Measurements from ENCODE around the gene SEMA3C.
A peak's percentile ranks its signal among the peaks of the same experiment; 100 is the strongest.

The SEMA3C gene

DNA sequence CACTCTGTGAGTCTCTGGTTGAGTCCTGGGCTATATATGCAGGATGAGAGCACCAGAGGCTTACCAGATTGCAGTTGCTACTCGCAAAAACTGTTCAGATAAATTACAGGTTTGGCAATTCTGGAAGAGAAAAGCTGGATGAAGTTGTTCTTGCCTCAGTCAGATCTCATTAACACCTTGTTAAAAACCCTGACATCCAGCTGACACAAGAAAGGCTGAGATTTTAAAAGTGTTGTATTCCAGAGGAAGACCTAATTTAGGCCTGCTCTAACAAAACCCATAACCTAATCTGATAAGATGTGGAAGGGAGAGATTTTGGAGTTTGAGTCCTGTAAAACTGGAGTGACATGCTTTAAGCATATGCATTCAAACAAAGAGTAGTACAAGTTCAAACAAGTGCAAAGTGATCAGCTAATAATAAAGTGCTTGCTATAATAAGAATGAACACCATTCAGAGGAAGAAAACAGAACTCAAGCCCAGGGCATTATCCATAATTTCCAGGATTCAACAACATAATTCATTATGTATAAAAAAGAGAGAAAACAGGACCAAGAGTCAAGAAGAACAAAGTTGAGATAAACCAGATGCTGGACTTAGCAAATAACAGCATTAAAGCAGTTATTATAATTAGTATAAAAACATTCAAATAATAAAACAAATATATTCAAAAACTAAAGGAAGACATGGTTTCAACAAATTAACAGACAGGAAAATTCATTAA, 144.9 kb downstream of the SEMA3C start:
- DNase-seq, result no peak

DNA sequence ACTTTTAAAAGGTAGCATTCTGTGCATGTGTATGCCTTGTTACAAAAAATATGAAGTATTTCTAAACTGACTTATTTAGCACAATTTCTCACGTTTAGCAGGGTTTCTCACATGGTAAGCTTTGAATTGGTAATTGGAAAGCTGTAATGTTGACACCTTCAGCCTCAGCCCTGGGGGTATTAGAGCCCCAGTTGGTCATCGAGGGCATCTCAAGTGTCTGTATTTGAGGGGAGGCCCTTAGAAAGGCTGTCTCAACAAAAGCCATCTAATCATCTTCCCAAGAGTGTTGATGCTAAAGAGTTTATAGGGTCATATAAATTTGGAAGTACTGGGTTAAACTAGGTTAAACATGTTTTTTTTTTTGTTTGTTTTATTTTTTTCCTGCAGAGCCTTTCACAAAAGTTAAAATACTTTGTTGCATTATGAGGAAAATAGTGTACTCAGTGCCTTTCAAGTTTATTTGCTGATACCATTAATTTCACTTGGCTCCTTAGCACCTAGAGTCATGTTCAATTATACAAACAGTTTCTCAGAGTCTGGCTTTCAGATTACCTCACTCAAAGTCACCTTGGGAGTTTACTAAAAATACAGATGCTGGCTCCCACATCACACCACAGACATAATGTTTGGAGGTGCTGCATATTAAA, 146.4 kb downstream of the SEMA3C start:
- DNase-seq, result peak; percentile 15

- DNase-seq, result no peak
These were observed 147.3 kb downstream of the SEMA3C start for GRCh38 chr7:80771523-80771922.

DNA sequence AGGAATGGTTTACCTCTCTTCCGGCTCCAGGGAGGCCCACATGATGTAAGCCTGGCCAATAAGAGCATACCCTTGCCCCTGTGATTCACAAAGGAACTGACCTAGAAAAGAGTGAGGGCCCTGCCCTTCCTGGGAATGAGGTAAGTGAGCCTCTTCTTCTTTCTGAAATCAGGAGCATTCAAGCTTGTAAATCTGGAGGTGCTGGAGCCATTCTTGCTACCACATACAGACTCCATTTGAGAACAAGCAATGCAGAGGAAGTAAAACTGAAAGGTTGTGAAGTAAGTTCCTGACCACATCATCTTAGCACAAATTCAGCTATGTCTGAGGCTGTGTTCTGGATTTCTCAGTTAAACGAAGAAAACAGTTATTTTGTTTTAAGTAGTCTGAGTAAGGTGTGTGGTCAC, 148.2 kb downstream of the SEMA3C start:
- DNase-seq, result no peak

GRCh38 chr7:80770061-80770460, 148.8 kb downstream of the SEMA3C start:
- no peak for DNase-seq

- no peak for DNase-seq
These were observed 150.1 kb downstream of the SEMA3C start for GRCh38 chr7:80768756-80769155.

GRCh38 chr7:80767654-80768053, 151.2 kb downstream of the SEMA3C start:
- no peak for DNase-seq

DNA sequence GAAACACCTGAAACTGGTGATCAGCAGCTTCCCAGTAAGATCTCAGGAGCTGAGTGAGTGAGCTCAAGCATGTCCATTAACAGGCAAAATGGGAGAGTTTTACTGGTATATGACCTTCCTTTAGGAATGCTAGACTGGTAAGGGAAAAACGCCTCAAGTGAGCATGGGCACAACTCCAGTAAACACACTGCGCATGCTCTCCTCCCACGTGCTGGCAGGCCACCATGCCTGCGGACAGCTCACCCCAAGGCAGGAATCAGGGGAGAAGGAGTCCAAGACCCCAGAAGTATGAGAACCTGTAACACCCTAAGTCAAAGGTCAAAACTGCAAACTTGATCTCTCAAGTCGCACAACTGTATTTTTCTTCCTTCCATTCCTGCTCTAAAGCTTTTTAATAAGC, 152.1 kb downstream of the SEMA3C start:
- DNase-seq, result no peak

DNA sequence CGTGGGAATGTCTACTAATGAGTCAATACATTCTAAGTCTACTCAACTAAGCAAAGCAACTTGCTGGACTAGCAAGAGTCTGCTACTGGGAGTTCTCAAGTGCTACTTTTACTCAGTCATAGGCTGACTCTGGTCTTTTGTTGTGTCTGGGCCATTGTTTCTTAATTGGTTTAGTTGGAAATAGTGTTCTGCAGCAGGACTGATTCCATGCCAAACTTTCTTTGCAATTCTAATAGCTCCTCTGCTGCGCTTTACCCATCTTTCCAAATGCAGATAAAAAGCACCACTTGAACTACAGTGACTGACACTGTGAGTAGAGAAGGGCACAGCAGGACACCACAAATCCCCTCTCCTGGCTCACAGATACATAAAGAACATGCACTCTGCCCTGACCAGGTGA, 154.7 kb downstream of the SEMA3C start:
- peak; percentile 10 for DNase-seq

- no peak for DNase-seq
These were observed 155.1 kb downstream of the SEMA3C start for GRCh38 chr7:80763704-80764103.

GRCh38 chr7:80763289-80763688, 155.6 kb downstream of the SEMA3C start:
- DNase-seq, result no peak

DNA sequence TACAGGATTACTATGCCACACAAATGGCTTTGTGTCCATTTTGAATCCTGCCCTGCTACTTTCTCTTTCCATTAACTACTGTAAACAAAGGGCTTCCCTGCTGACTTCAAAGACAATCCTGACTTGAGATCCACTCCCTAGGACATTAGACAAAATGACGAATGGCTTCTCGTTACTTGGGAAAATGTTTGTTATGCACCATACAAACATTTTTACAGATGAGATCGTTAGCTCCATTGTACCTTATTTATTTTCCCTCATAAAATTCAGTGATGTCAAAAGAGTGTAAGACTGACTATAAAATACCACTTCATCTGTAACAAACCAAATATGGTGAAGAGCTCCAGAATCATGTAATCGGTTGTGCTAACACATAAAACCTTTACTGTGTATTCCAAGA, 158.6 kb downstream of the SEMA3C start:
- peak; percentile 93 for DNase-seq

- DNase-seq, result no peak
These were observed 165.7 kb downstream of the SEMA3C start for GRCh38 chr7:80752954-80753690.

DNA sequence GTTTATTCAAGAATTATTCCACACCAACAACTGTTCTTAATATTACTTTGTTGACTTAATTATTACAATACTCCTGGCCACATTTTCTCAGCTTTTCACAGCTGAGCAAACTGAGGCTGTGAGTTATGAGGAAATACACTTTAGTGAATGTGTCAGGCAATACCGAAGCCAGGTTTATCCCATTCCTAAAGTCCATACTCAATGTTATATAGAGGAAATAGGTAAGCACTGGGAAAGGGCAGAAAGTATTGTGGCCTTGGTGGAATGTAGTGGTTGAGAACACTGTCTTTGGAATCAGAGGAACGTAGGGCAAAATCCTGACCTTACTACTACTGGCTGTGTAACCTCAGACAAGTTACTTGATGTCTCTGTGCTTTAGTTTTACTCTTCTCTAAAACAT, 169.6 kb downstream of the SEMA3C start:
- DNase-seq, result no peak

GRCh38 chr7:80748363-80749042, 170.3 kb downstream of the SEMA3C start:
- DNase-seq, result no peak

DNA sequence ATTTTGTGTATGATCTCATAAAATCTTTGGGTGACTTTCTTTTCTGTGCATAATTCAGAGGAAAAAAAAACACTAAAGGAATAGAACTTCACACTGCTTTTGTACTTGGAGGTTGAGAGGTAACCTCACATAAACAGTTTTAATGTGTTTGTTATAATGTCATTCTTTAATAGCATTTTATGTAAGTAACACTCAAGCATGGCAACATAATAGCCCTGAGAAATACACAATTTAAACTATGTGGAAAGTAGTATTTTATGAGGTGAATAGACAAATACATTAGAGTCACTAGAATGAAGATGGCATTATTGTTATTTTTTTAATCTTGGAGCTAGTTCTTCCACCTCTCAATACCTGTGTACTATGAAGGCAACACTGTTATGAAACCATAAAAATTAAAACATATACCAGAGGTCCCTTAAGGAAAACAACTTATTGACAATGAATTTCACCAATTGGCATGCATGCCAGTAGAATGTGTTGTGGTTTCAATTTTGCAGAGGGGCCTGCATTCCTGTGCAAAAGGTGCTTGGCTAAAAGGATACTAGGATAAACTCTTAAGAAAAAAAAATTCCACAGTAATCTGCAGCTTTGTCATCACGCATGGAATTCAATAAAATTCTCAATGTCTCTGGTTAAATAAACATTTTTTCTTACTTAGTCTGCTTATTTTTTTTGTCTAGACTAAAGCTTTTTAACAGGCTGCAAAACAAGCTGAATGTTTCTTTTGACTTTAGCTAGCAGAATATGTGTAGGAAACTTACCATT, 177.9 kb downstream of the SEMA3C start:
- DNase-seq, result no peak

GRCh38 chr7:80736371-80737125, 182.3 kb downstream of the SEMA3C start:
- no peak for DNase-seq

DNA sequence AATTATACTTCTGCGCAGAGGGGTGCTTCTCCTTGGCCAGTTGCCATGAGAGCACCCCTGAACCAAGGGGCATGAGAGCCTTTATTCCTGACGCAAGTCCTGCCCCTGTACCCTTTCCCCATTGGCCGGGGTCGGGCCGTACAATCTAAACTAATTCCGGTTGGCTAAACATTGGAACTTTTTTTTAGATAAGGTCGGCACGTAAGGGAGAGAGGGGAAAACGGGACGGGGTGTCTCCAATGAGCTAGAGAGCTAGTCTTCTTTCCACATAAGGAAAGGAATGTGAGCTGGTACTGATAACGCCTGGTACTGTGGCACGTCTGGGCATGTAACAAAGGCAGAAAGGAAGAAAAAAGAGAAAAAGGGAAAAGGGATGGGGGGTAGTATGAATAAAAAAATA, 183.5 kb downstream of the SEMA3C start:
- no peak for DNase-seq

DNA sequence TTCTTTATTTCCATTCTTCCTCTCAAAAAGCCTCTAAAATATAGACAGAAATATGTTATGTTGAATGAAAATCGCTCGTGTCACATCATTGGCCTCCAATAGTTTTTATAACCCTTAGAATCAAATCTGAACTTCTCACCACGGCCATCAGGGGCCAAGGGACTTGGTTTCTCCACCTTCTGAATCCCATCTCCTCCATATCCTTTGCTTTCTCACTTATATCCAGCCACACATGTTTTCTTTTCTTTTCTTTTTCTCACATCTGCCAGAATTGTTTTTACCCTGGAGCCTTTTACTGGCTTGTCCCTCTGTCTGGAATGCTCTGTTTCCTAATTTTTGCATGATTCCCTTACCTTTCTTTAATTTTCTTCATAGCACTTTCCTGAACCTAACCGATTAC, 184.8 kb downstream of the SEMA3C start:
- no peak for DNase-seq

- DNase-seq, result no peak
These were observed 185.4 kb downstream of the SEMA3C start for GRCh38 chr7:80733333-80733915.

GRCh38 chr7:80732630-80733029, 186.2 kb downstream of the SEMA3C start:
- no peak for DNase-seq

GRCh38 chr7:80731281-80731680, 187.6 kb downstream of the SEMA3C start:
- DNase-seq, result no peak

Data from DMS153 (cell line).